Measurements from ENCODE around the gene RABL6.
"Not testable (repeated sequence)": the region's sequence is repeated elsewhere in the genome, so short reads cannot be mapped to it uniquely, and the experiment has no call there.

Gene RABL6

GRCh38 chr9:136867917-136868316 is 60.2 kb downstream of the RABL6 start:
- no peak overlapping the region for H3K4me3 ChIP-seq (ENCODE audit: insufficient read length, low read depth)
- H3K36me3 ChIP-seq (ENCODE audit: insufficient read depth, insufficient read length, low read length): peaks cover 22% of the 10 kb centered on the region
- H3K27me3 ChIP-seq (ENCODE audit: insufficient read depth, insufficient read length): no peaks in the 10 kb centered on the region
- no peak for DNase-seq (ENCODE audit: low read depth, low spot score)
- no peak overlapping the region for H3K9ac ChIP-seq (ENCODE audit: insufficient read length, low read depth)
- peaks cover 5% of the 10 kb centered on the region for H3K4me1 ChIP-seq (ENCODE audit: insufficient read depth, insufficient read length)
- TF ChIP-seq SUZ12 (IDR thresholded peaks at IDR 0.05; ENCODE audit: extremely low read depth, insufficient read depth, insufficient read length) (no peak), YY1 (IDR thresholded peaks at IDR 0.05; ENCODE audit: insufficient read depth, insufficient read length) (no peak), ZNF274 (IDR thresholded peaks at IDR 0.05; ENCODE audit: low read depth, low read length) (no peak)
- peaks cover 54% of the 10 kb centered on the region for H3K9me3 ChIP-seq (ENCODE audit: insufficient read depth, low read length)

- DNase-seq (ENCODE audit: low read depth, low spot score): no peak
- Histone ChIP-seq H3K36me3 (ENCODE audit: insufficient read depth, insufficient read length, low read length) (peaks cover 15% of the 10 kb centered on the region), H3K27me3 (ENCODE audit: insufficient read depth, insufficient read length) (no peaks in the 10 kb centered on the region), H3K4me3 (ENCODE audit: insufficient read length, low read depth) (no peak overlapping the region), H3K4me1 (ENCODE audit: insufficient read depth, insufficient read length) (peaks cover 5% of the 10 kb centered on the region), H3K9me3 (ENCODE audit: insufficient read depth, low read length) (peaks cover 61% of the 10 kb centered on the region), H3K9ac (ENCODE audit: insufficient read length, low read depth) (no peak overlapping the region)
- TF ChIP-seq SUZ12 (IDR thresholded peaks at IDR 0.05; ENCODE audit: extremely low read depth, insufficient read depth, insufficient read length) (no peak), YY1 (IDR thresholded peaks at IDR 0.05; ENCODE audit: insufficient read depth, insufficient read length) (no peak), ZNF274 (IDR thresholded peaks at IDR 0.05; ENCODE audit: low read depth, low read length) (no peak)
Observed at GRCh38 chr9:136868644-136869043, 60.9 kb downstream of the RABL6 start.

GRCh38 chr9:136869611-136870010 is 61.9 kb downstream of the RABL6 start:
- not testable (repeated sequence) for H3K4me3 ChIP-seq (ENCODE audit: insufficient read length, low read depth); DNase-seq (ENCODE audit: low read depth, low spot score)
- peaks cover 69% of the 10 kb centered on the region for H3K9me3 ChIP-seq (ENCODE audit: insufficient read depth, low read length)

GRCh38 chr9:136875155-136875554 is 67.4 kb downstream of the RABL6 start:
- no peaks in the 10 kb centered on the region for H3K4me1 ChIP-seq (ENCODE audit: insufficient read depth, insufficient read length)
- H3K27me3 ChIP-seq (ENCODE audit: insufficient read depth, insufficient read length): no peaks in the 10 kb centered on the region
- H3K36me3 ChIP-seq (ENCODE audit: insufficient read depth, insufficient read length, low read length): no peaks in the 10 kb centered on the region
- H3K9me3 ChIP-seq (ENCODE audit: insufficient read depth, low read length): peaks cover 43% of the 10 kb centered on the region
- no peak for TF ChIP-seq SUZ12 (IDR thresholded peaks at IDR 0.05; ENCODE audit: extremely low read depth, insufficient read depth, insufficient read length)
- no peak for TF ChIP-seq ZNF274 (IDR thresholded peaks at IDR 0.05; ENCODE audit: low read depth, low read length)
- no peak for TF ChIP-seq YY1 (IDR thresholded peaks at IDR 0.05; ENCODE audit: insufficient read depth, insufficient read length)
- no peak overlapping the region for H3K9ac ChIP-seq (ENCODE audit: insufficient read length, low read depth)
- DNase-seq (ENCODE audit: low read depth, low spot score): no peak
- no peak overlapping the region for H3K4me3 ChIP-seq (ENCODE audit: insufficient read length, low read depth)

More at GRCh38 chr9:136869611-136870010, 61.9 kb downstream of the RABL6 start:
- H3K36me3 ChIP-seq (ENCODE audit: insufficient read depth, insufficient read length, low read length); H3K9ac ChIP-seq (ENCODE audit: insufficient read length, low read depth); H3K27me3 ChIP-seq (ENCODE audit: insufficient read depth, insufficient read length); H3K4me1 ChIP-seq (ENCODE audit: insufficient read depth, insufficient read length): not testable (repeated sequence)

GRCh38 chr9:136876476-136876875 is 68.7 kb downstream of the RABL6 start:
- DNase-seq (ENCODE audit: low read depth, low spot score): no peak
- Histone ChIP-seq H3K9ac (ENCODE audit: insufficient read length, low read depth) (no peak overlapping the region), H3K27me3 (ENCODE audit: insufficient read depth, insufficient read length) (no peaks in the 10 kb centered on the region), H3K4me3 (ENCODE audit: insufficient read length, low read depth) (no peak overlapping the region), H3K9me3 (ENCODE audit: insufficient read depth, low read length) (peaks cover 30% of the 10 kb centered on the region), H3K36me3 (ENCODE audit: insufficient read depth, insufficient read length, low read length) (no peaks in the 10 kb centered on the region), H3K4me1 (ENCODE audit: insufficient read depth, insufficient read length) (peaks cover 8% of the 10 kb centered on the region)
- TF ChIP-seq YY1 (IDR thresholded peaks at IDR 0.05; ENCODE audit: insufficient read depth, insufficient read length) (no peak), ZNF274 (IDR thresholded peaks at IDR 0.05; ENCODE audit: low read depth, low read length) (no peak), SUZ12 (IDR thresholded peaks at IDR 0.05; ENCODE audit: extremely low read depth, insufficient read depth, insufficient read length) (no peak)

- H3K4me3 ChIP-seq (ENCODE audit: insufficient read length, low read depth): no peak overlapping the region
- no peaks in the 10 kb centered on the region for H3K27me3 ChIP-seq (ENCODE audit: insufficient read depth, insufficient read length)
- no peak for DNase-seq (ENCODE audit: low read depth, low spot score)
- TF ChIP-seq YY1 (IDR thresholded peaks at IDR 0.05; ENCODE audit: insufficient read depth, insufficient read length): no peak
- no peak for TF ChIP-seq ZNF274 (IDR thresholded peaks at IDR 0.05; ENCODE audit: low read depth, low read length)
- TF ChIP-seq SUZ12 (IDR thresholded peaks at IDR 0.05; ENCODE audit: extremely low read depth, insufficient read depth, insufficient read length): no peak
- no peak overlapping the region for H3K9ac ChIP-seq (ENCODE audit: insufficient read length, low read depth)
- no peaks in the 10 kb centered on the region for H3K9me3 ChIP-seq (ENCODE audit: insufficient read depth, low read length)
- peaks cover 9% of the 10 kb centered on the region for H3K36me3 ChIP-seq (ENCODE audit: insufficient read depth, insufficient read length, low read length)
- peaks cover 23% of the 10 kb centered on the region for H3K4me1 ChIP-seq (ENCODE audit: insufficient read depth, insufficient read length)
Observed at GRCh38 chr9:136880651-136881050, 72.9 kb downstream of the RABL6 start.

- TF ChIP-seq SUZ12 (IDR thresholded peaks at IDR 0.05; ENCODE audit: extremely low read depth, insufficient read depth, insufficient read length) (no peak), YY1 (IDR thresholded peaks at IDR 0.05; ENCODE audit: insufficient read depth, insufficient read length) (no peak), ZNF274 (IDR thresholded peaks at IDR 0.05; ENCODE audit: low read depth, low read length) (no peak)
- Histone ChIP-seq H3K36me3 (ENCODE audit: insufficient read depth, insufficient read length, low read length) (peaks cover 9% of the 10 kb centered on the region), H3K9me3 (ENCODE audit: insufficient read depth, low read length) (no peaks in the 10 kb centered on the region), H3K4me3 (ENCODE audit: insufficient read length, low read depth) (no peak overlapping the region), H3K27me3 (ENCODE audit: insufficient read depth, insufficient read length) (no peaks in the 10 kb centered on the region), H3K9ac (ENCODE audit: insufficient read length, low read depth) (peak overlapping the region; percentile 69), H3K4me1 (ENCODE audit: insufficient read depth, insufficient read length) (peaks cover 23% of the 10 kb centered on the region)
- DNase-seq (ENCODE audit: low read depth, low spot score): no peak
Observed at GRCh38 chr9:136881691-136882108, 74.0 kb downstream of the RABL6 start.
